OCI-LY7 (cell line): ENCODE data around the gene PIGL.

Experiments used
- EZH2phosphoT487 ChIP-seq: fragments of 200-600 bp; sonication (generic); IDR thresholded peaks from 2 replicates; pipeline ENCODE4 v1.6.1; 2018; ENCODE audit warnings: low read depth, borderline replicate concordance, mild to moderate bottlenecking, mixed run types, antibody characterized with exemption, low read length, moderate library complexity, mixed read lengths
- TF ChIP-seq, protein P1 (sequence below): fragments of 200-600 bp; sonication (generic); conservative IDR thresholded peaks from 2 replicates; pipeline ENCODE4 v1.5.1; 2014; ENCODE audit warnings: mild to moderate bottlenecking, antibody characterized with exemption, low read length, moderate library complexity, mixed read lengths

DNA sequence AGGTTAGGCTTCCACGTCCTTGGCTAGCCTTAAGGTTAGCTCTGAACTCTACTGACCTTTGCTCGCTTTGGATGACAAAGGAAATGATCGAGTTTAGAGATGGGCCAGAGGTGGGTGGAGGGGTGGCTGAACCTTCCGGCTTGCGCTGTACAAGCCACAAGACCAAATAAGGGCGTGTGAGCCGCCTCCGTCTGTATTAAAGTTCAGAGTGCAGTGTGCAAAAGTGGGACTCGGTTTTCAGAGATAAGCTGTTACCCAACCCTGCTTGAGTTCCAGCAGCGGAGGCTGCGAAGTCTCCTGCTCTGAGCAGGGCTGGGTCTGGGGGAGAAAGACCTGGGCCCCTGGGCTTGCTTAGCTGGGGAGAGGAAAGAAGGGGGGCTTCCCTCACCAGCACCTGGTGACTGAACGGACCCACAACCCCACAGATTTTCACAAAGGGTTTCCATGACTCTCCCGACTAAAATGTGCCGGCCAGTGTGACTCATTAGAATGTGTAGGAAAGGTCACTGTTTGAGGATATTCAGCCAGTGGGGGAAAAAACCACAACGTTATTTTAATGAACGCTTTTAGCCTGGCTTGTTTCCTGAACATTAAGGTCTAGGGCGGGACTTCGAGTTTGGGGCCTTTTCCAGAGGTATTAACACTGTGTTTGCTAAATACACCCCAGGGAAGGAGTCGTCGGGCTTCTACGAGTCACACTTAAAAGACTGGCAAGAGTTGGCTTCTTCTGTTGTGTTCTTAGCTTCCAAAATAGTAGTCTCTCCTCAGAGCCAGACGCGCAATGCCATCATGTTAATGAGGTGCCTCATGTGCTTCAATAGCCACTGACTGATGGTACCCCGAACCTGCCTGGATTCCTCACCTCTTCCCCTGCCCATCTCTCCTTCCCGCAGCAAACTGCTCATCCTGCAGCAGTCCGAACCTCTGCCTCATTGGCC lies 69.3 kb downstream of the PIGL start:
- TF ChIP-seq EZH2phosphoT487 = no peak
- TF ChIP-seq, protein P1, sequence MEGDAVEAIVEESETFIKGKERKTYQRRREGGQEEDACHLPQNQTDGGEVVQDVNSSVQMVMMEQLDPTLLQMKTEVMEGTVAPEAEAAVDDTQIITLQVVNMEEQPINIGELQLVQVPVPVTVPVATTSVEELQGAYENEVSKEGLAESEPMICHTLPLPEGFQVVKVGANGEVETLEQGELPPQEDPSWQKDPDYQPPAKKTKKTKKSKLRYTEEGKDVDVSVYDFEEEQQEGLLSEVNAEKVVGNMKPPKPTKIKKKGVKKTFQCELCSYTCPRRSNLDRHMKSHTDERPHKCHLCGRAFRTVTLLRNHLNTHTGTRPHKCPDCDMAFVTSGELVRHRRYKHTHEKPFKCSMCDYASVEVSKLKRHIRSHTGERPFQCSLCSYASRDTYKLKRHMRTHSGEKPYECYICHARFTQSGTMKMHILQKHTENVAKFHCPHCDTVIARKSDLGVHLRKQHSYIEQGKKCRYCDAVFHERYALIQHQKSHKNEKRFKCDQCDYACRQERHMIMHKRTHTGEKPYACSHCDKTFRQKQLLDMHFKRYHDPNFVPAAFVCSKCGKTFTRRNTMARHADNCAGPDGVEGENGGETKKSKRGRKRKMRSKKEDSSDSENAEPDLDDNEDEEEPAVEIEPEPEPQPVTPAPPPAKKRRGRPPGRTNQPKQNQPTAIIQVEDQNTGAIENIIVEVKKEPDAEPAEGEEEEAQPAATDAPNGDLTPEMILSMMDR = peak; percentile 61; the same call in 1 of the 2 replicates
